GM18519 (cell line): ENCODE measurements around the gene PPM1J.
A peak's percentile ranks its signal among the peaks of the same experiment; 100 is the strongest.
"Not testable (repeated sequence)": the region's sequence is repeated elsewhere in the genome, so short reads cannot be mapped to it uniquely, and the experiment has no call there.

Source experiments
- ATAC-seq: cut with Tn5 transposase; IDR thresholded peaks from one replicate; pipeline ENCODE4 v1.9.1; 2021; ENCODE audit warnings: mild to moderate bottlenecking, moderate library complexity; ENCODE audit not compliant: unreplicated experiment, low FRiP score

Gene PPM1J, protein sequence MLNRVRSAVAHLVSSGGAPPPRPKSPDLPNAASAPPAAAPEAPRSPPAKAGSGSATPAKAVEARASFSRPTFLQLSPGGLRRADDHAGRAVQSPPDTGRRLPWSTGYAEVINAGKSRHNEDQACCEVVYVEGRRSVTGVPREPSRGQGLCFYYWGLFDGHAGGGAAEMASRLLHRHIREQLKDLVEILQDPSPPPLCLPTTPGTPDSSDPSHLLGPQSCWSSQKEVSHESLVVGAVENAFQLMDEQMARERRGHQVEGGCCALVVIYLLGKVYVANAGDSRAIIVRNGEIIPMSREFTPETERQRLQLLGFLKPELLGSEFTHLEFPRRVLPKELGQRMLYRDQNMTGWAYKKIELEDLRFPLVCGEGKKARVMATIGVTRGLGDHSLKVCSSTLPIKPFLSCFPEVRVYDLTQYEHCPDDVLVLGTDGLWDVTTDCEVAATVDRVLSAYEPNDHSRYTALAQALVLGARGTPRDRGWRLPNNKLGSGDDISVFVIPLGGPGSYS

GRCh38 chr1:112715264-112716053 is at the start of gene PPM1J:
PPM1J (minus strand) TSS chr1:112715332; CDS start chr1:112715301, 31 bp downstream.
- peak; percentile 59 for ATAC-seq

- no peak for ATAC-seq
These were observed 47.7 kb upstream of the PPM1J start for GRCh38 chr1:112762541-112763500.

DNA sequence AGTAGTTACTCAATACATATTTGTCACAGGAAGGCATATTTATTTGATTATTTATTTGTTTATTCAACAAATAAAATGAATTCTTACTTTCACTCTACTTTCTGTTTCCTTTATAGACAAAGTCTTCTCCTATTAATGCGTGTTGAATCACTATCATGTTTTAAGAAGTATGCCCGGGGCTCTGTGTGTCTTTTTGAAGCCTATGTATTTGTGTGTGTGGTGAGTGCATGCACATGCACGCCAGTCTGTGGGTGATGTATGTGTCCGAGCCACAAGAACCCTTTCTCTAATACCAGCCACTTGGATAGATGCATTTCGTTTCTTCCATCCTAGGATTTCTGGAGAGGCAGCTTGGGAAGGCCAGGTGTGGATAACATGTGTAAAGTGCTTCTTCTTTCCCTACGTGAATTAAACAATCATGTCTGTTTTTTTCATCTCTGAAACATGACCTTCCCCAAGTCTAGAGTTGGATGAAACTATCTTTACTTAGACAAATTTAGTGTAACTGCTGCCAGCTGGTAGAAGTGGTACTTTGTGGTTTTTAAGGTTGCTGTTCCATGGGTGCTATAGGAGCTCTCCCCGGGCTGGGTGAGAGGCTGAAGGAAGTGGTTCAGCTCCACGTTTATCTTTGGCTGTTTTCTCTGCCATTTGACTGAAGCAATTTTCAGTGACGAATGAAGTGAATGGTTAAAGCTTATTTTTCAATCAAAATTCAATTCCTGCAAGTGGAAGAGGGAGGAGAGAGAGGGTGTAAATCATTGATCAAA is 46.8 kb upstream of the PPM1J start:
- no peak for ATAC-seq

- no peak for ATAC-seq
These were observed 44.1 kb upstream of the PPM1J start for GRCh38 chr1:112759228-112759627.

DNA sequence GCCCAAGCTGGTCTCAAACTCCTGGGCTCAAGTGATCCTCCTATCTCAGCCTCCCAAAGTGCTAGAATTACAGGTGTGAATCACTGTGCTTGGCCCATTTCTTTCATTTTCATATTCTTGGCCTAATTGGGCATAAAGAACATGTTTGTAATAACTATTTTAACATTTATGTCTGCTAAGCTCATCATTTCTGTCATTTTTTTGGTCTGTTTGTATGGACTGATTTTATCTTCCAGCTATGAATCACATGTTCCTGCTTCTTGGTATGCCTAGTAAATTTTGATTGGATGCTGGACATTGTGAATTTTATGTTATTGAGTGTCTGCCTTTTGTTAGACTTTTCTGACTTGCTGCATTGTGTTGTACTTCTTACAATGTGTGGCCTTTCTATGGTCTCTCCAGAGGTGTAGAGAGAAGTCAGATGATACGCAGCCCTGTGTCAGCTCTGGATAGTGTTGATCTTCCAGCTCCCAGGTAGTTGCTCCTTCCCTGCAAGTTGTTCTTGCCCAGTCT is 39.0 kb upstream of the PPM1J start:
- ATAC-seq = no peak

GRCh38 chr1:112748396-112748795 is 33.3 kb upstream of the PPM1J start:
- ATAC-seq = no peak

DNA sequence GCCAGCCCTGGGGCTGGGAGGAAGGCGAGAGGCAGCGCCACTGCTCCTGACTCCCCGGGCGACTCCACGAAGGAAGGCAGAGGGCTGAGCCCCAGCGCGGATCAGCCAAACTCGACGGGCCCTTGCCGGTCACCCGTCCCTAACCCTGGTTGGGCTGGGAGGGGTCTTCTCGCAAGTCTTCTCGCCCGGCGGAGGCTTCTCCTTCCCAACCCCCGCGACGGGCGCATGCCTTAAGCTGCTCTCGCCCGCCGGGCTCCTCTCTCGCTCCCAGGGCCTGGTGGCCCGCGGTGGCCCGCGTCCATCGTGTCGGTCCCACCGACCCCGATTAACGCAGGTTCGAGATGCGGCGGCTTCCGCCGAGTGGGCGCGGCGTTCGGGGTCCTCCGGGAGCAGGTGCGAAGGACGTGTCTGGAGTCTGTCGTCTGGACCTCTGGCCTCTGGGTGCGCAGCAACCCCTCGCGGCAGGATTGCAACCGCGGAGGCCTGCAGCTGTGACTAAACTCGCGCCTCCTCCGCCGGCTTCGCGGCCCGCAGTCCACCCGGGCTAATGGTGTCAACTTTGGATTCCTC is 29.0 kb upstream of the PPM1J start:
- ATAC-seq = no peak

DNA sequence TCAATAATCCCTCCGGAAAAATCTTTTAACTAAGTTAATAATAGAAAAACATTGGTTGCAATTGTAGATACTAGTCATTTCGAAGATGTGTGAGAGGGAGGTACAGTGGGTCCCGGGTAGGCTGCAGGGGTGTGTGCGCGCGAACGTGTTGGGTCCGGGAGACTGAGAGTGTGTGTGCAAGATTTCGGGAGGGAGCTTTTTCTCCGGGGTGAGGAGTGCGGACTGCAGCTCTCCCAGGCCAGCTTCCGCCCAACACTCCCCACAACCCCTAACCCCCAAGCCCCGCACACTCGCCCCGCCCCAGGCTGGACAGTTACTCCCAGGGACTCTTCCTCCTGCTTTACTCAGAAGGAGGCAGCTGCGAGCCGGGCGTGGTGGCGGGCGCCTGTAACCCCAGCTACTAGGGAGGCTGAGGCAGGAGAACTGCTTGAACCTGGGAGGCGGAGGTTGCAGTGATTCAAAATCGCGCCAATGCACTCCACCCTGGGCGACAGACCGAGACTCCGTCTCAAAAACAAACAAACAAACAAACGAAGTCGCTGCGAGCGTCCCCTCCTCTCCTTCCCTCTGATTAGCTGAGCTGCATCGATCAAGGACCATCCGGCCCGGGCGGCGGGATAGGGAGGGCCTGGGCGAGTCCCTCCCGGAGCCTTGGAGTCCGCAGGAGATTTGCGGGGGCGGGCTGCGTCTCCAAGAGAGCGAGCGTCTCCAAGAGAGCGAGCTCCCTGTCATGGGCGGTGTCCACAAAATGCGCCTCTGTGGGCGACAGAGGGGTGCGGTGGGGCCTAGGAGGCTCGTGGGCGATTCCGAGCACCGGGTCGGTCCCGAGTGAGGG is 28.3 kb upstream of the PPM1J start:
- ATAC-seq = no peak

- ATAC-seq = no peak
These were observed 22.4 kb upstream of the PPM1J start for GRCh38 chr1:112737573-112737972.

- ATAC-seq = no peak
These were observed 20.6 kb upstream of the PPM1J start for GRCh38 chr1:112735752-112736151.

DNA sequence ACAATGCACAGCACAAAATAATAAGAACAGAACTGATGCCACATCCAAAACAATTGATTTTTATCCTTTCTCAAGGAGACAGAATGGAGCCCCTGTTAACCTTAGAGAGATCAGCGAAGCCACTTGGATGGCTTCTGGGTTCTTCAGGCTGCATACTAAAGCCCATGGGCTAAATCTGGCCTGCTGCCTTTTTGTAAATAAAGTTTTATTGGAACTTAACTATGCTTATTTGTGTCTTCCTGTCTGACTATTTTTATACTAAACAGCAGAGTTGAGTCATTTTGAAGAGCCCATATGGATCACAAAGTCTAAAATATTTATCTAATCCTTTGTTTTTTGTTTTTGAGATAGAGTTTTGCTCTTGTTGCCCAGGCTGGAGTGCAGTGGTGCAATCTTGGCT is 16.3 kb upstream of the PPM1J start:
- no peak for ATAC-seq

DNA sequence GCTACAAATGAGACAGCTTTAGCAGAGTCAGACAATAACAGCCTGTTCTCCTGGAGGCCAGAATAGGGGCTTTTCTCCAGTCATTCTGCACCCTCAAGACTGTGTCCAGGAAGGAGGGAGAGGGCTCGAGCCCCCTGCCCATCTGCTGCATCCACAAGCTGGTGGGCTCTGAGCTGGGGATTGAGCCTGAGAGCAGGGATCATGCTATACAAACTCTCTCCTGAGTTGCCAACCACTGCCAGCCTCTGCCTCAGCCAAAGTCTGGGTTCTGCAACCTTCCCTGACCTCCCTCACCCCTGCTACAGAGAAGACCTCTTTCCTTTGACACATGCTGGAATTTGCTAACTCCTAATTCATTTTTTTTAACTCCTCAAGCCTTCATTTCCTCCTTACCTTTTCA is 14.8 kb upstream of the PPM1J start:
- no peak for ATAC-seq

GRCh38 chr1:112729011-112729410 is 13.9 kb upstream of the PPM1J start:
- not testable (repeated sequence) for ATAC-seq

DNA sequence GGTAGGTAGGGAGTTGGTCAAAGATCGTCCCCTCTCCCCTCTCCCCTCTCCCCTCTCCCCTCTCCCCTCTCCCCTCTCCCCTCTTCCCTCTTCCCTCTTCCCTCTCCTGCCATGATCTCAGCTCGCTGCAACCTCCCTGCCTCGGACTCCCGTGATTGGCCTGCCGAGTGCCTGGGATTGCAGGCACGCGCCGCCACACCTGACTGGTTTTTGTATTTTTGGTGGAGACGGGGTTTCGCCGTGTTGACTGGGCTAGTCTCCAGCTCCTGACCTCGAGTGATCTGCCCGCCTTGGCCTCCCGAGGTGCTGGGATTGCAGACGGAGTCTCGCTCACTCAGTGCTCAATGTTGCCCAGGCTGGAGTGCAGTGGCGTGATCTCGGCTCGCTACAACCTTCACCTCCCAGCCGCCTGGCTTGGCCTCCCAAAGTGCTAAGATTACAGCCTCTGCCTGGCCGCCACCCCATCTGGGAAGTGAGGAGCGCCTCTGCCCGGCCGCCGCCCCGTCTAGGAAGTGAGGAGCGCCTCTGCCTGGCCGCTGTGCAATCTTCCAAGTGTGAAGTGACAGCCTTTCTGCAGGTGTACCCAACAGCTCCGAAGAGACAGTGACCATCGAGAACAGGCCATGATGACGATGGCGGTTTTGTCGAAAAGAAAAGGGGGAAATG is 13.3 kb upstream of the PPM1J start:
- ATAC-seq = not testable (repeated sequence)

DNA sequence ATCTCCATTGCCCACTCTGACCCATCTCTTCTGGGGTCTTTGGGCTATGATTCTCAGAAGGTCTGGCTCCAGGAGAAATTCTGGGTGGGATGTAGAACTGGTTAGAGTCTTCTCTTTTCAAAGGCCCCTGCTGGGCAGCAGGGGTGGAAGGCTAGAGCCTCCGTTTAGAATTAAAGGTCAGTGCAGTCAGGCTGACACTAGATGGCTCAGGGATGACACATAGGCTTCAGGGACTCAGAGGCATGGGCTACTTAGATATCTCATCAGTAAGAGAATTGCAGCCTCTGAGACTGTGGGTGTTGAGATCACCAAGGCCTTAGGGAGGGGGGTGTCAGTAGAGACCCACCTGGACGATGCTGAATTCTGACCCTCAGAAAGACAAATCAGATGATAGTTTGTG is 12.6 kb upstream of the PPM1J start:
- ATAC-seq = no peak

- ATAC-seq = not testable (repeated sequence)
These were observed 9.1 kb upstream of the PPM1J start for GRCh38 chr1:112724240-112724639.

GRCh38 chr1:112723511-112723839 is 8.3 kb upstream of the PPM1J start:
- ATAC-seq = no peak
